Measurements from ENCODE around the gene PHKA2.

The PHKA2 gene

GRCh38 chrX:18970465-18970864, 13.4 kb downstream of the PHKA2 start:
- DNase-seq: no peak
- no peaks in the 10 kb centered on the region for H3K4me1 ChIP-seq
- H3K4me3 ChIP-seq (ENCODE audit: low read depth, low read length): no peak overlapping the region
- H3K27me3 ChIP-seq: no peaks in the 10 kb centered on the region
- TF ChIP-seq CTCF (IDR thresholded peaks at IDR 0.05; ENCODE audit: low read depth, low read length): no peak
- H3K36me3 ChIP-seq: no peaks in the 10 kb centered on the region
- H3K9me3 ChIP-seq: no peaks in the 10 kb centered on the region

GRCh38 chrX:18966624-18967023, 17.3 kb downstream of the PHKA2 start:
- Histone ChIP-seq H3K4me1 (no peaks in the 10 kb centered on the region), H3K27me3 (no peaks in the 10 kb centered on the region)
- no peak for TF ChIP-seq CTCF (IDR thresholded peaks at IDR 0.05; ENCODE audit: low read depth, low read length)

GRCh38 chrX:18964901-18965300, 19.0 kb downstream of the PHKA2 start:
- H3K9me3 ChIP-seq: no peaks in the 10 kb centered on the region
- no peaks in the 10 kb centered on the region for H3K4me1 ChIP-seq
- no peak for TF ChIP-seq CTCF (IDR thresholded peaks at IDR 0.05; ENCODE audit: low read depth, low read length)
- no peak for DNase-seq
- H3K27me3 ChIP-seq: no peaks in the 10 kb centered on the region
- H3K4me3 ChIP-seq (ENCODE audit: low read depth, low read length): no peak overlapping the region
- H3K36me3 ChIP-seq: no peaks in the 10 kb centered on the region

More at GRCh38 chrX:18966624-18967023, 17.3 kb downstream of the PHKA2 start:
- Histone ChIP-seq H3K4me3 (ENCODE audit: low read depth, low read length) (no peak overlapping the region), H3K9me3 (no peaks in the 10 kb centered on the region), H3K36me3 (no peaks in the 10 kb centered on the region)
- DNase-seq: no peak

- H3K36me3 ChIP-seq: no peaks in the 10 kb centered on the region
- no peak for DNase-seq
- H3K4me1 ChIP-seq: no peaks in the 10 kb centered on the region
- TF ChIP-seq CTCF (IDR thresholded peaks at IDR 0.05; ENCODE audit: low read depth, low read length): no peak
- no peaks in the 10 kb centered on the region for H3K9me3 ChIP-seq
- no peak overlapping the region for H3K4me3 ChIP-seq (ENCODE audit: low read depth, low read length)
- no peaks in the 10 kb centered on the region for H3K27me3 ChIP-seq
Measured at GRCh38 chrX:18964026-18964425, 19.9 kb downstream of the PHKA2 start.

GRCh38 chrX:18962329-18962728, 21.6 kb downstream of the PHKA2 start:
- Histone ChIP-seq H3K9me3 (no peaks in the 10 kb centered on the region), H3K4me1 (no peaks in the 10 kb centered on the region), H3K27me3 (no peaks in the 10 kb centered on the region), H3K36me3 (no peaks in the 10 kb centered on the region), H3K4me3 (ENCODE audit: low read depth, low read length) (no peak overlapping the region)
- no peak for TF ChIP-seq CTCF (IDR thresholded peaks at IDR 0.05; ENCODE audit: low read depth, low read length)
- no peak for DNase-seq

- H3K9me3 ChIP-seq: no peaks in the 10 kb centered on the region
- no peaks in the 10 kb centered on the region for H3K27me3 ChIP-seq
- H3K36me3 ChIP-seq: no peaks in the 10 kb centered on the region
- no peaks in the 10 kb centered on the region for H3K4me1 ChIP-seq
- H3K4me3 ChIP-seq (ENCODE audit: low read depth, low read length): no peak overlapping the region
- DNase-seq: no peak
- TF ChIP-seq CTCF (IDR thresholded peaks at IDR 0.05; ENCODE audit: low read depth, low read length): no peak
Measured at GRCh38 chrX:18961686-18962085, 22.2 kb downstream of the PHKA2 start.

Data from BE2C (cell line).